ENCODE data around the gene CD82.

Gene CD82

GRCh38 chr11:44577231-44577830 lies 11.9 kb downstream of the CD82 start:
- DNase-seq, result no peak

- no peak for DNase-seq
These were observed 12.8 kb downstream of the CD82 start for GRCh38 chr11:44578279-44578678.

GRCh38 chr11:44579302-44579761 lies 13.9 kb downstream of the CD82 start:
- DNase-seq, result no peak

- no peak for DNase-seq
These were observed 15.2 kb downstream of the CD82 start for GRCh38 chr11:44580701-44581100.

GRCh38 chr11:44581246-44581645 lies 15.8 kb downstream of the CD82 start:
- DNase-seq, result no peak

GRCh38 chr11:44582641-44583352 lies 17.3 kb downstream of the CD82 start:
- DNase-seq, result no peak

GRCh38 chr11:44583353-44583669 lies 17.8 kb downstream of the CD82 start:
- DNase-seq, result no peak

GRCh38 chr11:44585421-44585820 lies 20.0 kb downstream of the CD82 start:
- DNase-seq, result no peak

- no peak for DNase-seq
These were observed 23.8 kb downstream of the CD82 start for GRCh38 chr11:44589301-44589700.

- no peak for DNase-seq
These were observed 25.3 kb downstream of the CD82 start for GRCh38 chr11:44590769-44591168.

GRCh38 chr11:44591557-44591956 lies 26.1 kb downstream of the CD82 start:
- DNase-seq, result no peak

GRCh38 chr11:44592125-44592940 lies 26.9 kb downstream of the CD82 start:
- no peak for DNase-seq

- no peak for DNase-seq
These were observed 27.8 kb downstream of the CD82 start for GRCh38 chr11:44593251-44593650.

GRCh38 chr11:44595006-44595405 lies 29.5 kb downstream of the CD82 start:
- DNase-seq, result no peak

- no peak for DNase-seq
These were observed 30.5 kb downstream of the CD82 start for GRCh38 chr11:44595964-44596381.

- peak; percentile 82 for DNase-seq
These were observed 31.2 kb downstream of the CD82 start for GRCh38 chr11:44596525-44597276.

GRCh38 chr11:44597358-44598012 lies 32.0 kb downstream of the CD82 start:
- no peak for DNase-seq

- no peak for DNase-seq
These were observed 33.4 kb downstream of the CD82 start for GRCh38 chr11:44598831-44599230.

GRCh38 chr11:44600261-44600660 lies 34.8 kb downstream of the CD82 start:
- no peak for DNase-seq

- no peak for DNase-seq
These were observed 35.4 kb downstream of the CD82 start for GRCh38 chr11:44600839-44601383.

- peak; percentile 54 for DNase-seq
These were observed 36.3 kb downstream of the CD82 start for GRCh38 chr11:44601471-44602370.
